HG02588 (cell line): ENCODE measurements around the gene TRIM69.

Experiments
- ATAC-seq: cut with Tn5 transposase; IDR thresholded peaks from one replicate; pipeline ENCODE4 v1.9.1; 2021; ENCODE audit warnings: mild to moderate bottlenecking, moderate library complexity; ENCODE audit not compliant: unreplicated experiment

Gene TRIM69

DNA sequence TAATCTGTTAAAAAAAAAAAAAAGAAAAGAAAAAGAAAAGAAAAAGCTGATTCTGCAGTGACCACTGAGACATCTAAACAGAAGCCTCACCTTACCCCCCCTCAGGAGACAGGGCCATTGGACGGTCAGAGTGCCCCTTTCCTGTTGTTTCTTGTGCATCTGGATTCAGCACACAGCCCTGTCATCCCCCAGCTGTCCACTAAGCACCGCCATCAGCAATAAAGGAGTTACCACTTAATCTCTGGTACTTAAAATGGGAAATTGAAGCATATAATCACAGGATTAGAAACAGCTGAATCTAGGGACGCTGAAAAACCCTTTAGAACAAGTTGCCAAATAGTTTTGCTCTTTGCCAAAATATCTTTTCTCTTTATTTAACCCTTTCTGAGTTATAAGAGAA lies 62.5 kb downstream of the TRIM69 start:
- ATAC-seq = no peak

DNA sequence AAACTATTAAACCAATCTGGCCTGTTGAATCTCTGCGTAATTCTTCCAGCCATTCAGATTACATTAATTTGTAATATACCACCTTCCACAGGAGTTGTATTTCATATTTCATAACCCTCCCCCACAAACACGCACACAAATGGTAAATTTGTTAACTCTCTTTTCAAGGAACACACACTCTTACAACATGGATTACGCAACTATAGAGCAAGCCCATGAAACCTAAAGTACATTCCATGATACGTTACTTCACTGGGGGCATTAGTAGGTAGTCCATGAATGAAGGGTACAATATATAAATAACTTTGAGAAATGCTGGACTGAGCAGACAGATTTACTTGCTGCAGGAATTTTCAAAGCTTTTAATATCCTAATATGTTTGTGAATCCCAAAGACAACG lies 65.0 kb downstream of the TRIM69 start:
- ATAC-seq = no peak

DNA sequence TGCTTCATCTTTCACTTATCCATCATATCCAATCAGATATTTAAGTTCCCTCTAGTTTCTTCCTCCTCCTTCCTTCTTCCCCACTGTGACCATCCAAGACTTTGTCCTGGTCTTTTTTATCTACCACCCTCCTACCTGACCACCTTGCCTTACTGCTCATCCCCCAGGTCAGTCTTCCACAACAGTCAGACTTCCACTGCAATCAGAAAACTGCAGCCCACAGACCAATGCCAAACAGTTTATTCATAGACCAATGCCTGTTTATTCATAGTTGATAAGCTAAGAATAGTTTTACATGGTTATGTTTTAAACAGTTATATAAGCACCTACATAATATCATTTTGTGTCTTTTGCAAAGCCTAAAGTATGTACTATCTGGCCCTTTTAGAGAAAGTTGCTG lies 65.5 kb downstream of the TRIM69 start:
- no peak for ATAC-seq

GRCh38 chr15:44802336-44802735 lies 66.0 kb downstream of the TRIM69 start:
- ATAC-seq = no peak

GRCh38 chr15:44804298-44805046 lies 68.1 kb downstream of the TRIM69 start:
- ATAC-seq = no peak

- no peak for ATAC-seq
Observed at GRCh38 chr15:44808557-44808956, 72.2 kb downstream of the TRIM69 start.

DNA sequence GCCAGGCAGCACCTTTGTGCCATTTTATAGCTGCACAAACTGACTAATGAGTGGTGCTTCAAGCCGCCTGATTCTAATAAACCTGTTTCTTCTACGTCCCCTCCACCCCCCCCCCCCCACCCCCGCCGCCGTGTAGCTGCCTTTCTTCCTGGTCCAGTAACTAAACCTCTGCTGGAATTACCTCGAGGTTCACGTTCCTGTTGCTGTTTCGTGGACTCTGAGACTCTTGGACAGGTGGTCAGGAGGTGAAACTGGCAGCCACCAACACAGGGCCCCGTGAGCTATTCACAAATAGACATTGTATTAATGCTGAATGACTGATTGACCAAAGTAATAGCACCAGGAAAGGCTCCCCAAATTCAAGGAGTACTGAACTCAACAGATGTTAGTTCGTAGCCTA lies 73.9 kb downstream of the TRIM69 start:
- no peak for ATAC-seq

- no peak for ATAC-seq
Observed at GRCh38 chr15:44811337-44811736, 75.0 kb downstream of the TRIM69 start.

DNA sequence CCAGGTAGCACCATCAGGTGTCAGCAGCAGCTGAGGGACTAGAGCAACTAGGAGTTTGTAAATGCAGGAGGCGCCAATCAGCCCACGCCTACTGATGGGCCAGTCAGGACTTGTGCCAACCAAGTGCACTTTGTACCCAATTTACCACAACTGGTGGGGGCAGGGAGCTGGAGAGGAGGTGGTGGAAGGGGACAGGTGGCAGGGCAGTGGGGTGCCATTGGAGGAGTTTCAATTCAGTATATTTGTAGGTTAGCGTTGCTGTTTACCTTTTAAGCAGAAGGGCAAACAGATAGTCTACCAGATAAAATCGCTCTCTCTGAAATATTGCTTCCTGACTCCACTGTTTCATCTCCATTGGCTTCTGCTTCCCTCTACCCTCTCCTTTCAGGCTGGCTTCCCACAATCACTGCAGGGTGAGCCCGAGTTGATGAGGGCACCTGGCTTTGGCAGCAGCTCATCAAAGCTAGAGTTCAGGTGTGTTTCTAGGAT lies 75.7 kb downstream of the TRIM69 start:
- ATAC-seq = no peak

DNA sequence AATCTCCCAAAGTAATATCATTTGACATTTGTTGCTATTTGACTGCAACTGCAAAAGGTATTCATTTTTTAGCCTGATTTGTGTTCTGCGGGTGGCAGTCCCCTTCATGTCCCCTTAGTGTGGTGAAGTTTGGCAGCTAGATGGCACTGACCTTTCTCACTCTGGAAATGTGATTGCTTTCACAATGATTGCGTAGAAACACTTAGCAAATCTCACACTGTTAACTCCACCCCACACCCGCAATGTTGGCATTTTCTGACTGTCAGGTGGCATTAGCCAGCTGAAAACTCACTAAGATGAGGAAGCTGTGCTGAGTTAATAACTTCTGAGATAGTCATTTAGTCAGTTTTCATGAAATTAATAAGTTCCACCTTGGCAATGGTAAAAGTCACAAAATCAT lies 76.9 kb downstream of the TRIM69 start:
- ATAC-seq = no peak
